Measurements from ENCODE around the gene C8G.

The C8G gene

DNA sequence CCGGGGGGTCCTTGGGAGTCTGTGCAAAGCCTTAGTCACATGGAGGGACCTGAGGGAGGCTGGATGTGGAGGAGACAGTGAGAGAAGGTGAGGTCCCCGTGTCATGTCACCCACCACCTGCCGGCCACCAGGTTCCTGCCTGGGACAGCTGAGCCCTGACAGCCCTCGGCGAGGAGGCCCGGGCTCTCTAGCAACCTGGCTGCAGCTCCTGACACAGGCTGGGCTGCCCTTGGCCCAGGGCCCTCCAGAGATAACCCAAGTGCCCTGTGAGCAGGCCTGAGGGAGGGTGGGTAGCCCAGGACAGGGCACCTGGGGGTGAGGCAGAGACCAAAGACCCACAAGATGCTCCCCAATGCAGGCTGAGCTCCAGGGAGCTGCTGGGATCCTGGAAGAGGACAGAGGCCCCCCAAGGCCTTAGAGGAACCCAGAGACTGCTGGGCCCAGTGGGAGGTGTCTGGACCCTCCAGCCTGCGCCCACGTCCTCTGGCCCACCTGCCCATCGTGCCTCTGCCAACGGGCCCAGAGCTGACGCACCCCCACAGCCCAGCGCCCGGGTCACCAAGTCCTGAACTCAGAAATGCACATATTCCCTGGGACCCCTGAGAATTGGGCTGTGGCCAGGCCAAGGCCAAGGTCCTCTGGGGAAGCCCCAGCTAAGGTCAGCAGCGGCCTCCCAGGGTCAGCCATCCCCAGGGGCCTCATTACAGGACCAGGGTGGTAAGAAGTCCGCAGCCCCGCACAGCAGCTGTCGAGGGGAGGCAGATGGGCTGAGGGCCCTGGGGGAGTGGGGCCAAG is 23.5 kb downstream of the C8G start:
- no peak overlapping the region for H3K27ac ChIP-seq
- TF ChIP-seq, protein P1, sequence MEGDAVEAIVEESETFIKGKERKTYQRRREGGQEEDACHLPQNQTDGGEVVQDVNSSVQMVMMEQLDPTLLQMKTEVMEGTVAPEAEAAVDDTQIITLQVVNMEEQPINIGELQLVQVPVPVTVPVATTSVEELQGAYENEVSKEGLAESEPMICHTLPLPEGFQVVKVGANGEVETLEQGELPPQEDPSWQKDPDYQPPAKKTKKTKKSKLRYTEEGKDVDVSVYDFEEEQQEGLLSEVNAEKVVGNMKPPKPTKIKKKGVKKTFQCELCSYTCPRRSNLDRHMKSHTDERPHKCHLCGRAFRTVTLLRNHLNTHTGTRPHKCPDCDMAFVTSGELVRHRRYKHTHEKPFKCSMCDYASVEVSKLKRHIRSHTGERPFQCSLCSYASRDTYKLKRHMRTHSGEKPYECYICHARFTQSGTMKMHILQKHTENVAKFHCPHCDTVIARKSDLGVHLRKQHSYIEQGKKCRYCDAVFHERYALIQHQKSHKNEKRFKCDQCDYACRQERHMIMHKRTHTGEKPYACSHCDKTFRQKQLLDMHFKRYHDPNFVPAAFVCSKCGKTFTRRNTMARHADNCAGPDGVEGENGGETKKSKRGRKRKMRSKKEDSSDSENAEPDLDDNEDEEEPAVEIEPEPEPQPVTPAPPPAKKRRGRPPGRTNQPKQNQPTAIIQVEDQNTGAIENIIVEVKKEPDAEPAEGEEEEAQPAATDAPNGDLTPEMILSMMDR (conservative IDR thresholded peaks at IDR 0.05): no peak

DNA sequence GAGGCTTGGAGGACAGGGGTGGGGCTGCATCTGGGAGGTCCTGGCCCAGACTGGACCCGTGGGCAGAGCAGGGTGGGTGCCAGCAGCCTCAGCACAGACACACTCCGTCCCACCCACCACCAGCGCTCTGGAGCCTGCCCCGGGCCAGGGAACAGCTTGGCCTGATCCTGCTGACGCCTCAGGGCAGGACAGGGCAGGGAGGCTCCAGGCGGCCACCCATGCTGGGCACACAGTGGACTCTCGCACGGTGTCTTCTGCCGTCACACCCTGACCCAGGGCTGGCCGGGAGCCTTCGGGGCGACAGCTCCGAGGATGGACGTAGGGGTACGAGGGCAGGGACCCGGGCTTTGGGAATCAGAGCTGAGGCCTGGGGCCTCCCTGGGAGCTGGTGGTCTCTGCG is 24.1 kb downstream of the C8G start:
- TF ChIP-seq, protein P1 (conservative IDR thresholded peaks at IDR 0.05): no peak
- H3K27ac ChIP-seq: no peak overlapping the region

DNA sequence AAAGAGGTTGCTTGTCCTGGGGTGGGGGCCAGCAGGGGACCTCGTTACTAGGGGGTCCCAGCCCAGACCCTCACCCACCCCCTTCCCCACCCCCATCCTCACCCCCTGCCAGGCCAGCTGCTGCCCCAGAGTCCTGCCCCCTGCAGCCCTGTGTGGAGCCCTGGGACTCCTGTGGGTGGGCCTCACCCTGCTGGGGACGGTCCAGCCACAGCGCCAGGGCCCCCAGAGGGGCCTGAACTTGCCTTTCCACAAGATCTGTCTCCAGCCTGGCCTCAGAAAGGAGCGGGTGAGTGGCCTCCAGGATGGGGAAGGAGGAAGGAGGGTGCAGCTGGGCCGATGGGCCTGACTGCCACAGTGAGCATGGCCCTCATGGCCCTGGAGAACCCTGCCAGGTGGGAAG is 24.7 kb downstream of the C8G start:
- TF ChIP-seq, protein P1 (conservative IDR thresholded peaks at IDR 0.05): no peak
- no peak overlapping the region for H3K27ac ChIP-seq

DNA sequence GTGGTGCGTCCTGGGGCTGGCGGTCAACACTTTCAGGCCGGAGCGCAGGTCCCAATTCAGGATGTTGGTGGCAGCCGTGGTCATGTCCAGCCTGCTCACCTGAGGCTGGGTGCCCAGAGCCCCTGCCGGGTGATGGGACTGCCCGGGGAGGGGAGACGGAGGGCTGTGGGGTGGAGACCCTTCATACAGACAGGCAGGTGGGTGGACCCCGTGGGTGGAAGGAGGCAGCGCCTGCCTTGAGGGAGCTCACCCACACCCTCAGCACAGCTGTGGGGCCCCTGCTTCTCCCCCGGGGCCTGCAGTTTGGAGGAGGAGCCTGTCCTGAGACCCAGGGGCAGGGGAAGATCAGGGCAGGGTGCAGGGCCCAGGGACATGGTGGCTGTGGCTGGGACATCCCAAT is 25.3 kb downstream of the C8G start:
- H3K27ac ChIP-seq: no peak overlapping the region
- TF ChIP-seq, protein P1 (conservative IDR thresholded peaks at IDR 0.05): no peak

DNA sequence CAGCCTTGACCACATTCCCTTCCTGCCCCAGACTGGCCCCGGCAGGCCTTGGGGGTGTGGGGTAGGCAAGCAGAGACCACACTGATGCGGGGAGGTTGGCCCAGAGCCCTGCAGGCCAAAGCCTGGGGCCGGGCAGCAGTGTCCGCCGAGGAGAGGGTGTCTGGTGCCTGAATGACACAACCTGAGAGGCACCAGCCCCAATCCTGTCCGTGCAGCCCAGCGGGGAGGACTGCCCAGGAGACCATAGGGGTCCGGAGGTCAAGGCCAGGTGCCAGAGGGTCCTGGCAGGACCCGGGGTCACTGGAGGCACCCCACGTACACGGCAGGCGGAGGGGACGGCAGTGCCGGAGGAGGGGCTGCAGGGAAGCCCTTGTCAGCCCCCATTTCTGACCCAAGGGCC is 26.7 kb downstream of the C8G start:
- H3K27ac ChIP-seq: no peak overlapping the region
- TF ChIP-seq, protein P1 (conservative IDR thresholded peaks at IDR 0.05): no peak

DNA sequence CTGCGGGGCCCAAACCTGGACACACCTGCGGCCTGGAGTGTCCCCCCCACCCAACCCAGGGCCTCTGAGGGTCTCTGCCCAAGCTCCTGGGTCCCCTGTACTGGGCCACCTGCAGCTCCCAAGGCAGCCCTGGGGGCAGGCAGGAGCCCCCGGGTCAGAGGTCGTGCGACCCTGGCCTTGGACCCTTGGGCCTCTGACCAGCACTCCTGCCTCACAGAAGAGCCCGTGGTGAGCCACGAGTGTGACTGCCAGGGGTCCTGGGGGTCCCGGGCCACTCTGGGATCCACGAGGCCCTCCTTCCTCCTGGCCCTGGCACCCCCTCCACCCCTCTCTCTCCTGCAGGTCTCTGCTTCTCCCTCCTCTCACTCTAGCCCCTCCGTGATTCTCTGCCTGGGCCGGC is 27.3 kb downstream of the C8G start:
- TF ChIP-seq, protein P1 (conservative IDR thresholded peaks at IDR 0.05): no peak
- H3K27ac ChIP-seq: no peak overlapping the region

DNA sequence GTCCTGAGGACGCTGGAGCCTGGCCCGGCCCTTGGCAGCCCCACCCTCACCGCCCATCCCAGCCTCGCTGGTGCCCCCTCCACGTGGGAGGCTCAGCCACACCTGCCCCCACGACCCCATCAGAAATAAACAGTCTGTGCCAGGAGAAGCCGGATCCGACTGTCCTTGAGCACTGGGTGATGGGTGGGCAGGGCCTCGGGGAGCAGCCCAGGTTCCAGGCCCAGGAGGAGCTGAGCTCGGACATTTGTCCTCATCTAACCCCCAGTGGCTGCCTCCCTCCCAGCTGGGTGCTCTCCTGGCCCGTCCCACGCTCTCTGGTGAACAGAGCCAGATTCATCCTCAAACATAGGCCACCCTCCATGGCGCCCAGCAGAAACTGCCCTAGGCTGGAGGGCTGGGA is 27.7 kb downstream of the C8G start:
- no peak overlapping the region for H3K27ac ChIP-seq
- TF ChIP-seq, protein P1 (conservative IDR thresholded peaks at IDR 0.05): no peak

All from VCaP (cell line).